Upper lobe of left lung (tissue), 6 donors: ENCODE measurements around the gene TBL2. TPM values are rescaled to one million over a fixed set of nuclear protein-coding genes. Genes with fewer than 3 reads are reported as not detected.
"Not testable (repeated sequence)": the region's sequence is repeated elsewhere in the genome, so short reads cannot be mapped to it uniquely, and the experiment has no call there.

ENCODE experiments used
- ATAC-seq, 2 donors: fragments of 200-7000 bp; cut with Tn5 transposase; one replicate each; pipeline ENCODE4 v1.9.1; 2022; ENCODE audit warnings: mild to moderate bottlenecking in 2 of 2, moderate library complexity in 2 of 2; ENCODE audit not compliant: low FRiP score in 2 of 2
- DNase-seq, 2 donors: peaks; one replicate each; pipeline ENCODE4 v3.0.0-alpha.2; 2019 to 2020
- H3K27ac ChIP-seq, 4 donors: fragments of 200-600 bp; sonication (generic); one replicate each; pipeline ENCODE4 v1.5.1; 2016 to 2019
- H3K27me3 ChIP-seq, 4 donors: fragments of 200-600 bp; sonication (generic); one replicate each; pipeline ENCODE4 v1.5.1; 2017 to 2019
- H3K36me3 ChIP-seq, 4 donors: fragments of 200-600 bp; sonication (generic); one replicate each; pipeline ENCODE4 v1.5.1; 2016 to 2019
- H3K4me1 ChIP-seq, 4 donors: fragments of 200-600 bp; sonication (generic); one replicate each; pipeline ENCODE4 v1.5.1; 2018 to 2019
- H3K4me3 ChIP-seq, 4 donors: fragments of 200-600 bp; sonication (generic); one replicate each; pipeline ENCODE4 v1.5.1; 2017 to 2019; ENCODE audit warnings: mild to moderate bottlenecking in 2 of 4, moderate library complexity in 1 of 4
- H3K9me3 ChIP-seq, 4 donors: fragments of 200-600 bp; sonication (generic); one replicate each; pipeline ENCODE4 v1.5.1; 2018 to 2019
- CTCF ChIP-seq, 6 experiments: fragments of 450-650 bp in 4 of 6; fragments of 200-600 bp in 2 of 6; sonication (generic) in 2 of 6; IDR thresholded peaks; one replicate each; pipeline ENCODE4 v1.5.1; 2016 to 2019; ENCODE audit warnings: antibody characterized with exemption in 6 of 6
- EP300 ChIP-seq, 4 donors: sonication (generic); formaldehyde crosslinking; IDR thresholded peaks; one replicate each; pipeline ENCODE4 v1.5.1; 2017; ENCODE audit warnings: antibody characterized with exemption in 4 of 4, control low read depth in 2 of 4
- POLR2A ChIP-seq, 4 donors: fragments of 450-650 bp; IDR thresholded peaks; one replicate each; pipeline ENCODE4 v1.5.1; 2016 to 2017; ENCODE audit warnings: antibody characterized with exemption in 4 of 4, mild to moderate bottlenecking in 2 of 4
- POLR2AphosphoS5 ChIP-seq, 2 donors: sonication (generic); formaldehyde crosslinking; IDR thresholded peaks; one replicate each; pipeline ENCODE4 v1.5.1; 2017; ENCODE audit warnings: antibody characterized with exemption in 2 of 2
- WGBS, 2 donors: methylation state at CpG; one replicate each; pipeline ENCODE4 v1.1.5; 2017 to 2018; 5-methylcytosine and 5-hydroxymethylcytosine counted together
- total RNA-seq, 6 donors: library from RNA; depleted of rRNA in 4 of 6; stranded (reverse); fragments of >200 nt in 4 of 6; gene quantifications; one replicate each; pipeline versions ENCODE4 v1.1.0 to v1.2.1, GENCODE V29; 2016 to 2021
- donor health status: DM: no; HTN: no; CAD: no; lungs with moderate emphysema.
- donor health status: DM: no; HTN: yes; CAD: no; lungs with severe emphysema.

The TBL2 gene
- total RNA-seq, 6 donors from 2014 or later: 15.7 to 52.9 (median 30.7) TPM

- TF ChIP-seq POLR2A (IDR thresholded peaks at IDR 0.05): no peak
- no peak for TF ChIP-seq CTCF (IDR thresholded peaks at IDR 0.05)
- peaks cover 7 to 12% (median 10%) of the 10 kb centered on the region in 4 donors for H3K4me1 ChIP-seq
- DNase-seq: no peak
- 66 to 72% methylated on average over 4 of the region's 4 CpGs for WGBS, 2 donors
- H3K27ac ChIP-seq: no peak overlapping the region
- no peak for ATAC-seq
- H3K4me3 ChIP-seq: no peak overlapping the region
- H3K27me3 ChIP-seq: peaks cover 0 to 11% (median 7%) of the 10 kb centered on the region in 4 donors
- H3K9me3 ChIP-seq: no peaks in the 10 kb centered on the region
- H3K36me3 ChIP-seq: no peaks in the 10 kb centered on the region
Observed at GRCh38 chr7:73618538-73618937, 40.2 kb upstream of the TBL2 start.

GRCh38 chr7:73617520-73617919 lies 39.1 kb upstream of the TBL2 start:
- not testable (repeated sequence) for ATAC-seq, H3K27me3 ChIP-seq, H3K4me1 ChIP-seq, H3K4me3 ChIP-seq, H3K36me3 ChIP-seq, H3K9me3 ChIP-seq, H3K27ac ChIP-seq, DNase-seq
- WGBS, 2 donors: 91 to 92% methylated on average over 4 to 9 of the region's 9 CpGs

DNA sequence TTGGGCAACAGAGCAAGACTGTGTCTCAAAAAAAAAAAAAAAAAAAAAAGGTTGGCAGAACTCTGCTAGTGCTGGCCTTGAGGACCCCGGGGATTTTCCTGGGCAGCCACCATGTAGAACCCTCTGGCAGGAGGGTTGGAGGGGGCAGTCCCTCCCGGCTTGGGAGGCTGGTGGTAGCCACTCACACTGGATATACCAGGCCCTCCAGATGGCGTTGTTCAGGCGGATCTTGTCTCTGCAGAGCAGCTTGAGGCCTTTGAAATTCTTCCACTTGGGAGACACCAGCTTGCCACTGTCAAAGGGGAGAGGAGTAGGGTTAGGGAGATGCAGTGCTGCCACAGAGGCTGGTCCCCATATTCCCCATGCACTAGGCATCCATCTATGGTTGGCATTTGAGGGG lies 37.5 kb upstream of the TBL2 start:
- 60 to 78% methylated on average over 4 of the region's 4 CpGs for WGBS, 2 donors
- no peak overlapping the region for H3K27ac ChIP-seq
- no peaks in the 10 kb centered on the region for H3K9me3 ChIP-seq
- H3K4me1 ChIP-seq: peaks cover 0 to 6% (median 0%) of the 10 kb centered on the region in 4 donors
- TF ChIP-seq EP300 (IDR thresholded peaks at IDR 0.05) (no peak), POLR2AphosphoS5 (IDR thresholded peaks at IDR 0.05) (no peak), CTCF (IDR thresholded peaks at IDR 0.05) (no peak), POLR2A (IDR thresholded peaks at IDR 0.05) (no peak)
- no peaks in the 10 kb centered on the region for H3K27me3 ChIP-seq
- ATAC-seq: no peak
- no peaks in the 10 kb centered on the region for H3K36me3 ChIP-seq
- no peak for DNase-seq
- no peak overlapping the region for H3K4me3 ChIP-seq

DNA sequence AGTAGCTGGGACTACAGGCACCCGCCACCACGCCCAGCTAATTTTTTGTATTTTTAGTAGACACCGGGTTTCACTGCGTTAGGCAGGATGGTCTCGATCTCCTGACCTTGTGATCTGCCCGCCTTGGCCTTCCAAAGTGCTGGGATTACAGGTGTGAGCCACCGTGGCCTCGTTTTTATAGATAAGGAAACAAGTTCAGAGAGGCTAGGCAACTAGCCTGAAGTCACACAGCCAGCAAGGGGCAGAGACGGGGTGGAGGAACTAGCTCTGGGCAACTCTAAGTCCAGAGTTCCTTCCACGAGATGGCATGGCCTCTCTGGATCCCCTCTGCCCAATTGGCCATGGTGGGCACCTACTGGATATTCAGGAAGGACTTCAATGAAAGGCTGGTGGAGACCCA lies 36.6 kb upstream of the TBL2 start:
- not testable (repeated sequence) for H3K27me3 ChIP-seq

GRCh38 chr7:73613954-73614735 lies 35.8 kb upstream of the TBL2 start:
- no peaks in the 10 kb centered on the region for H3K27me3 ChIP-seq

More for the DNA sequence above, 36.6 kb upstream of the TBL2 start:
- H3K4me1 ChIP-seq, H3K4me3 ChIP-seq, H3K9me3 ChIP-seq, ATAC-seq, H3K27ac ChIP-seq, DNase-seq, H3K36me3 ChIP-seq: not testable (repeated sequence)
- 79 to 86% methylated on average over 10 of the region's 10 CpGs for WGBS, 2 donors

More at GRCh38 chr7:73613954-73614735, 35.8 kb upstream of the TBL2 start:
- Histone ChIP-seq H3K9me3 (no peaks in the 10 kb centered on the region), H3K4me3 (no peak overlapping the region), H3K27ac (no peak overlapping the region), H3K4me1 (peaks cover 0 to 6% (median 0%) of the 10 kb centered on the region in 4 donors), H3K36me3 (no peaks in the 10 kb centered on the region)
- ATAC-seq (no peak), DNase-seq (no peak)
- TF ChIP-seq CTCF (IDR thresholded peaks at IDR 0.05) (no peak), EP300 (IDR thresholded peaks at IDR 0.05) (no peak), POLR2A (IDR thresholded peaks at IDR 0.05) (no peak), POLR2AphosphoS5 (IDR thresholded peaks at IDR 0.05) (no peak)
- 61 to 72% methylated on average over 11 to 14 of the region's 14 CpGs for WGBS, 2 donors
